ENCODE measurements around the gene SFI1. TPM values are rescaled to one million over a fixed set of nuclear protein-coding genes. Genes with fewer than 3 reads are reported as not detected.
"Not testable (repeated sequence)": the region's sequence is repeated elsewhere in the genome, so short reads cannot be mapped to it uniquely, and the experiment has no call there.

SFI1 gene
- total RNA-seq, 1 experiment from 2014 or later: 59.2 TPM

GRCh38 chr22:31588970-31589675 is 92.8 kb downstream of the SFI1 start:
- Mint-ChIP-seq H3K4me1 (ENCODE audit: low read depth, unreplicated experiment) (no peaks in the 10 kb centered on the region), H3K9me3 (ENCODE audit: low read depth, unreplicated experiment) (no peaks in the 10 kb centered on the region), H3K36me3 (ENCODE audit: insufficient read depth, unreplicated experiment) (peaks cover 5% of the 10 kb centered on the region), H3K4me3 (ENCODE audit: low read depth, unreplicated experiment) (no peak overlapping the region), H3K27ac (ENCODE audit: unreplicated experiment) (no peak overlapping the region), H3K27me3 (ENCODE audit: unreplicated experiment) (no peaks in the 10 kb centered on the region)
- BruUV-seq (replicated peaks): no TSS peak
- no peak for TF ChIP-seq CTCF (IDR thresholded peaks at IDR 0.05; ENCODE audit: unreplicated experiment)
- intact Hi-C loops (cut with micrococcal nuclease; ENCODE audit: unreplicated experiment): no loop called here
- CTCF ChIA-PET: no interaction called here
- DNase-seq: no peak

GRCh38 chr22:31590161-31590560 is 93.8 kb downstream of the SFI1 start:
- CTCF ChIA-PET; H3K4me1 Mint-ChIP-seq (ENCODE audit: low read depth, unreplicated experiment); H3K27me3 Mint-ChIP-seq (ENCODE audit: unreplicated experiment); H3K9me3 Mint-ChIP-seq (ENCODE audit: low read depth, unreplicated experiment); H3K27ac Mint-ChIP-seq (ENCODE audit: unreplicated experiment); DNase-seq; H3K36me3 Mint-ChIP-seq (ENCODE audit: insufficient read depth, unreplicated experiment); BruUV-seq (replicated peaks); H3K4me3 Mint-ChIP-seq (ENCODE audit: low read depth, unreplicated experiment); intact Hi-C loops (cut with micrococcal nuclease; ENCODE audit: unreplicated experiment): not testable (repeated sequence)

- Mint-ChIP-seq H3K4me1 (ENCODE audit: low read depth, unreplicated experiment) (no peaks in the 10 kb centered on the region), H3K9me3 (ENCODE audit: low read depth, unreplicated experiment) (no peaks in the 10 kb centered on the region), H3K36me3 (ENCODE audit: insufficient read depth, unreplicated experiment) (no peaks in the 10 kb centered on the region), H3K27me3 (ENCODE audit: unreplicated experiment) (no peaks in the 10 kb centered on the region), H3K4me3 (ENCODE audit: low read depth, unreplicated experiment) (no peak overlapping the region), H3K27ac (ENCODE audit: unreplicated experiment) (no peak overlapping the region)
- no peak for DNase-seq
- intact Hi-C loops (cut with micrococcal nuclease; ENCODE audit: unreplicated experiment): no loop called here
- no peak for TF ChIP-seq CTCF (IDR thresholded peaks at IDR 0.05; ENCODE audit: unreplicated experiment)
- CTCF ChIA-PET: interaction anchor here (0.7 kb wide), 1 partner anchor 58 kb away, joined by 7 read pairs; no protein-coding TSS in a partner anchor
- no TSS peak for BruUV-seq (replicated peaks)
Measured at GRCh38 chr22:31595271-31595670, 98.9 kb downstream of the SFI1 start.

- Mint-ChIP-seq H3K4me3 (ENCODE audit: low read depth, unreplicated experiment) (no peak overlapping the region), H3K27me3 (ENCODE audit: unreplicated experiment) (no peaks in the 10 kb centered on the region), H3K9me3 (ENCODE audit: low read depth, unreplicated experiment) (no peaks in the 10 kb centered on the region), H3K36me3 (ENCODE audit: insufficient read depth, unreplicated experiment) (peaks cover 15% of the 10 kb centered on the region), H3K4me1 (ENCODE audit: low read depth, unreplicated experiment) (no peaks in the 10 kb centered on the region), H3K27ac (ENCODE audit: unreplicated experiment) (no peak overlapping the region)
- intact Hi-C loops (cut with micrococcal nuclease; ENCODE audit: unreplicated experiment): no loop called here
- no TSS peak for BruUV-seq (replicated peaks)
- TF ChIP-seq CTCF (IDR thresholded peaks at IDR 0.05; ENCODE audit: unreplicated experiment): no peak
- CTCF ChIA-PET: no interaction called here
- no peak for DNase-seq
Measured at GRCh38 chr22:31602259-31602952, 106.1 kb downstream of the SFI1 start.

DNA sequence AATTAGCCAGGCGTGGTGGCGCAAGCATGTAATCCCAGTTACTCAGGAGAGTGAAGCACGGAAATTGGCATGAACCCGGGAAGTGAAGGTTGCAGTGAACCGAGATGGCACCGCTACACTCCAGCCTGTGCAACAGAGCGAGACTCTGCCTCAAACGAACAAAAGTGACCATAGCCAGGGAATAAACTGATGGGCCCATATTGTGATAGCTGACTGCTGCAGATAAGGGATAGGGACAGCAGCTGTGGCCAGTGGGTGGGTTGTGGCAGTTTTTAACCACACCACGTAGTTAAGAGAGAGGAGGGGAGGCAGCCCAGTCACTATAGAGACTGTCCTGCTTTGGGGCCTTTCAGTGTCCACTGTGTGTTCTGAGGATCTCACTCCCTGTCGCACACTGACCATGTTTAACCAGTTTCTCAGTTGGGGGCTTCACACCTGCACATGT is 106.8 kb downstream of the SFI1 start:
- intact Hi-C loops (cut with micrococcal nuclease; ENCODE audit: unreplicated experiment): no loop called here
- H3K4me1 Mint-ChIP-seq (ENCODE audit: low read depth, unreplicated experiment): no peaks in the 10 kb centered on the region
- H3K9me3 Mint-ChIP-seq (ENCODE audit: low read depth, unreplicated experiment): no peaks in the 10 kb centered on the region
- TF ChIP-seq CTCF (IDR thresholded peaks at IDR 0.05; ENCODE audit: unreplicated experiment): no peak
- no peaks in the 10 kb centered on the region for H3K27me3 Mint-ChIP-seq (ENCODE audit: unreplicated experiment)
- BruUV-seq (replicated peaks): no TSS peak
- CTCF ChIA-PET: no interaction called here
- H3K4me3 Mint-ChIP-seq (ENCODE audit: low read depth, unreplicated experiment): no peak overlapping the region
- no peak overlapping the region for H3K27ac Mint-ChIP-seq (ENCODE audit: unreplicated experiment)
- DNase-seq: no peak
- peaks cover 17% of the 10 kb centered on the region for H3K36me3 Mint-ChIP-seq (ENCODE audit: insufficient read depth, unreplicated experiment)

All from Calu3 (cell line).